Spleen (tissue), 7 donors: ENCODE results near the gene ANKRD44.

Experiments
- CTCF ChIP-seq, 11 experiments: fragments of 200-600 bp in 7 of 11; fragments of 450-650 bp in 4 of 11; sonication (generic) in 4 of 11; IDR thresholded peaks in 8 of 11; conservative IDR thresholded peaks in 3 of 11; 1 replicate in 7 of 11; 2 replicates in 4 of 11; pipeline versions ENCODE4 v1.4.0 to v1.8.0; 2016 to 2021; ENCODE audit warnings: antibody characterized with exemption in 11 of 11, inconsistent platforms in 4 of 11, mild to moderate bottlenecking in 1 of 11
- POLR2A ChIP-seq, 3 donors: fragments of 450-650 bp; IDR thresholded peaks; one replicate each; pipeline ENCODE4 v1.5.1; 2017; ENCODE audit warnings: antibody characterized with exemption in 3 of 3, mild to moderate bottlenecking in 1 of 3
- POLR2AphosphoS5 ChIP-seq, 3 donors: sonication (generic); formaldehyde crosslinking; IDR thresholded peaks; one replicate each; pipeline ENCODE4 v1.5.1; 2017; ENCODE audit warnings: antibody characterized with exemption in 3 of 3
- donor health status: DM: no; HTN: no; CAD: no; lungs with moderate emphysema.
- donor health status: DM: no; HTN: no; CAD: no.
- donor health status: DM: no; HTN: no; CAD: no.

- no peak for TF ChIP-seq POLR2AphosphoS5 (IDR thresholded peaks at IDR 0.05)
- TF ChIP-seq CTCF (IDR thresholded peaks at IDR 0.05 in 8 of 11, conservative IDR thresholded peaks at IDR 0.05 in 3 of 11) = no peak
- TF ChIP-seq POLR2A (IDR thresholded peaks at IDR 0.05) = no peak
Measured at GRCh38 chr2:197256547-197257170, 53.9 kb downstream of the ANKRD44 start.
